PC-9 (cell line): ENCODE measurements around the gene CDADC1. TPM values are rescaled to one million over a fixed set of nuclear protein-coding genes. Genes with fewer than 3 reads are reported as not detected.

Source experiments
- BruUV-seq: library from RNA; stranded (reverse); fragments of 400-500 nt; replicated peaks from 2 replicates; lab custom pipeline; 2021; lab: Mats Ljungman, UMichigan
- CTCF ChIA-PET: fragments of 300-600 bp; sonication (Branson Sonifier 250); formaldehyde crosslinking; loops from one replicate; lab custom pipeline; 2022; ENCODE audit warnings: antibody characterized with exemption; lab: Charles Lee
- POLR2A ChIA-PET: fragments of 300-600 bp; sonication (Branson Sonifier 250); formaldehyde crosslinking; loops from one replicate; lab custom pipeline; 2022; ENCODE audit warnings: antibody characterized with exemption; ENCODE audit not compliant: unreplicated experiment; lab: Charles Lee
- DNase-seq, 2 experiments: peaks; one replicate each; pipeline versions ENCODE4 v3.0.0 to v3.0.0-alpha.2; 2015 to 2022; ENCODE audit warnings: mixed read lengths in 1 of 2
- H2AFZ ChIP-seq: fragments of 200-600 bp; sonication (generic); 2 replicates; pipeline ENCODE4 v1.8.1; 2017; ENCODE audit warnings: antibody characterized with exemption
- H3F3A ChIP-seq: fragments of 200-600 bp; sonication (generic); 2 replicates; pipeline ENCODE4 v1.8.1; 2017; ENCODE audit warnings: antibody characterized with exemption, mild to moderate bottlenecking, low read depth; ENCODE audit not compliant: insufficient read depth
- H3K27ac ChIP-seq: fragments of 200-600 bp; sonication (generic); 2 replicates; pipeline ENCODE4 v1.6.1; 2016; ENCODE audit warnings: mixed run types
- H3K27me3 ChIP-seq: fragments of 200-600 bp; sonication (generic); 2 replicates; pipeline ENCODE4 v1.6.1; 2016; ENCODE audit warnings: low read depth, mixed run types; ENCODE audit not compliant: insufficient read depth
- H3K36me3 ChIP-seq: fragments of 200-600 bp; sonication (generic); 2 replicates; pipeline ENCODE4 v1.6.1; 2016; ENCODE audit warnings: low read depth, mixed run types
- H3K4me1 ChIP-seq: fragments of 200-600 bp; sonication (generic); replicated peaks from 2 replicates; pipeline ENCODE4 v1.6.1; 2016; ENCODE audit warnings: mixed run types; ENCODE audit not compliant: insufficient read depth
- H3K4me2 ChIP-seq: fragments of 200-600 bp; sonication (generic); 2 replicates; pipeline ENCODE4 v1.6.1; 2017; ENCODE audit warnings: mixed run types
- H3K4me3 ChIP-seq: fragments of 200-600 bp; sonication (generic); 2 replicates; pipeline ENCODE4 v1.6.1; 2016; ENCODE audit warnings: mixed run types
- H3K79me2 ChIP-seq: fragments of 200-600 bp; sonication (generic); 2 replicates; pipeline ENCODE4 v1.6.1; 2017; ENCODE audit warnings: low read depth, mixed run types
- H3K9me2 ChIP-seq: fragments of 200-600 bp; sonication (generic); 2 replicates; pipeline ENCODE4 v1.8.1; 2017; ENCODE audit warnings: mild to moderate bottlenecking; ENCODE audit not compliant: insufficient read depth
- H3K9me3 ChIP-seq: fragments of 200-600 bp; sonication (generic); 2 replicates; pipeline ENCODE4 v1.8.1; 2016; ENCODE audit warnings: low read depth; ENCODE audit not compliant: insufficient read depth
- H4K20me1 ChIP-seq: fragments of 200-600 bp; sonication (generic); 2 replicates; pipeline ENCODE4 v1.8.1; 2017; ENCODE audit not compliant: insufficient read depth
- EZH2 ChIP-seq: fragments of 200-600 bp; sonication (generic); IDR thresholded peaks from 2 replicates; pipeline ENCODE4 v1.8.0; 2017; ENCODE audit warnings: antibody characterized with exemption, low read depth
- intact Hi-C: fragments of 100-400 bp; cut with micrococcal nuclease; formaldehyde crosslinking; loops from one replicate; pipeline ENCODE4 v1.10.0; 2022; ENCODE audit not compliant: unreplicated experiment
- total RNA-seq: library from RNA; stranded (reverse); gene quantifications from 2 replicates; pipeline ENCODE4 v1.2.3, GENCODE V29; 2021
- TF ChIP-seq, protein P1 (sequence below): fragments of 200-600 bp; sonication (generic); conservative IDR thresholded peaks from 2 replicates; pipeline ENCODE4 v1.6.1; 2017; ENCODE audit warnings: mixed run types, antibody characterized with exemption, mild to moderate bottlenecking, moderate library complexity

Gene CDADC1
- total RNA-seq, 1 experiment from 2014 or later: 12.4 TPM

DNA sequence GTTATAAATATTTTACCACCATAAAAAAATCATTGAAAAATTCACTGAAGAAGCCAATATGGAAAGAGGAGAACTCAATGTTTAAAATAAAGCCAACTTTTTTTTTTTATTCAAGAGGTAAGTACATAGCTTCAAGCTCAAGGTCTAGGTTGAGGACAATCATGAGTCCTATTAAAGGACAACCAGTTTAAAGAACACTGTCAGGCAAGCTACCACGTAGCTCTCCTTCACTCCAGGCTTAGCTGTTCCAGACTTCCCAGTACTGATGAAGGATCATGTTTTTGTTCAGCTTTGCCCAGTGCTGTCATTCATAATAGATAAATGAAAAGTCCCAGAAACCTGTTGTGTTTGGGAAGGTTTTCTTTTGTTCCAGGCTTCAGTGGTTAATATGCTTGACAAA is 37.6 kb upstream of the CDADC1 start:
- Histone ChIP-seq H3K9me3 (no peaks in the 10 kb centered on the region), H3K4me3 (no peak overlapping the region), H3K4me2 (no peak overlapping the region), H3K79me2 (no peaks in the 10 kb centered on the region), H2AFZ (no peak overlapping the region), H3K27ac (no peak overlapping the region), H4K20me1 (no peaks in the 10 kb centered on the region), H3K36me3 (0 out of 2 replicates have a peak, but pooled peaks cover 4% of the 10 kb centered on the region), H3K4me1 (no peaks in the 10 kb centered on the region), H3K27me3 (no peaks in the 10 kb centered on the region), H3F3A (no peaks in the 10 kb centered on the region), H3K9me2 (no peaks in the 10 kb centered on the region)
- intact Hi-C loops: no loop called here
- no TSS peak for BruUV-seq
- ChIA-PET POLR2A (no interaction called here), CTCF (interaction anchor here (0.6 kb wide), 1 partner anchor 233 kb away, joined by 3 read pairs; no protein-coding TSS in a partner anchor)
- DNase-seq: no peak
- TF ChIP-seq EZH2: no peak
- TF ChIP-seq, protein P1, sequence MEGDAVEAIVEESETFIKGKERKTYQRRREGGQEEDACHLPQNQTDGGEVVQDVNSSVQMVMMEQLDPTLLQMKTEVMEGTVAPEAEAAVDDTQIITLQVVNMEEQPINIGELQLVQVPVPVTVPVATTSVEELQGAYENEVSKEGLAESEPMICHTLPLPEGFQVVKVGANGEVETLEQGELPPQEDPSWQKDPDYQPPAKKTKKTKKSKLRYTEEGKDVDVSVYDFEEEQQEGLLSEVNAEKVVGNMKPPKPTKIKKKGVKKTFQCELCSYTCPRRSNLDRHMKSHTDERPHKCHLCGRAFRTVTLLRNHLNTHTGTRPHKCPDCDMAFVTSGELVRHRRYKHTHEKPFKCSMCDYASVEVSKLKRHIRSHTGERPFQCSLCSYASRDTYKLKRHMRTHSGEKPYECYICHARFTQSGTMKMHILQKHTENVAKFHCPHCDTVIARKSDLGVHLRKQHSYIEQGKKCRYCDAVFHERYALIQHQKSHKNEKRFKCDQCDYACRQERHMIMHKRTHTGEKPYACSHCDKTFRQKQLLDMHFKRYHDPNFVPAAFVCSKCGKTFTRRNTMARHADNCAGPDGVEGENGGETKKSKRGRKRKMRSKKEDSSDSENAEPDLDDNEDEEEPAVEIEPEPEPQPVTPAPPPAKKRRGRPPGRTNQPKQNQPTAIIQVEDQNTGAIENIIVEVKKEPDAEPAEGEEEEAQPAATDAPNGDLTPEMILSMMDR: no peak

DNA sequence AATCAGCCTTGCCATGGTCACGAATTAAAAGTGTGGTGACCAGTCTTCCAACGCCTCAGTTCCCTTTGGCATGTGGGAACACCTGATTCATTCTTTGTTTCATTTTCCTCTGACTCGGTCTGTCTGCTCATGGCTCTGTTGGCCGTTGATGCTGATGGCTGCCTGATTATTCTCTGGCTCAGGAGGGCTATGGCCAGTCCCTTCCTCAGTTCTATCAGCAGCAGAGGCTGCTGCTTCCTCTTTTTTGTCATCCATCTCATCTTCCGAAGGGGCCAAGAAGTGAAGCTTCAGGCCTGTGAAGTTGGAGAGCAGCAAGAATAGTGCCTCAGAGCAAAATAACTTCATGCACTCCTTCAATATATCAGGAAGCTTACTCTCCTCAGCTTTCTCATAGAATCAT is 37.1 kb upstream of the CDADC1 start:
- no peaks in the 10 kb centered on the region for H3K27me3 ChIP-seq
- no peaks in the 10 kb centered on the region for H3K4me1 ChIP-seq
- intact Hi-C loops: no loop called here
- TF ChIP-seq, protein P1: no peak
- no peaks in the 10 kb centered on the region for H4K20me1 ChIP-seq
- 0 out of 2 replicates have a peak, but pooled peaks cover 4% of the 10 kb centered on the region for H3K36me3 ChIP-seq
- H3K9me3 ChIP-seq: no peaks in the 10 kb centered on the region
- no peak for DNase-seq
- BruUV-seq: no TSS peak
- H3K4me2 ChIP-seq: no peak overlapping the region
- H3K27ac ChIP-seq: no peak overlapping the region
- ChIA-PET CTCF (interaction anchor here (0.6 kb wide), 1 partner anchor 232 kb away, joined by 3 read pairs; no protein-coding TSS in a partner anchor), POLR2A (no interaction called here)
- no peak overlapping the region for H2AFZ ChIP-seq
- H3F3A ChIP-seq: no peaks in the 10 kb centered on the region
- H3K9me2 ChIP-seq: no peaks in the 10 kb centered on the region
- H3K4me3 ChIP-seq: no peak overlapping the region
- H3K79me2 ChIP-seq: no peaks in the 10 kb centered on the region

DNA sequence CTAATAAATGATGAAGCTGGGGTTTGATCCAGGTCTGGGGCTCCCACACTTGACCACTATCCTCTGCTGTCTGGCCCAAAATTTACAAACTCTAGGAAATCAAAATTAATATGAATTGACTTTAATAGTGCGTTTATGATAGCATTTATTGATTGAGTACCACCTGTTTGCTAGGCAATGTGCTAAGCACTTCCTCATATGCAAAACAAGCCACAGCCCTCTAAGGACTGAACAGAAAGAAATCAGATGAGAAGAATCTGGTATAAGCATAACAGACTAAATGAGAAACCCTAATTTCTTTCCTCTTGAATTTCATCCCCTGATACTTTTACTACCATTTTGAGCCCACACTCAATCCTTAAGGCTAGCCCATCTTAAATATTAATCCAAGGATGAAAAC is 34.2 kb upstream of the CDADC1 start:
- no peak overlapping the region for H3K4me3 ChIP-seq
- no peak for DNase-seq
- H3K9me3 ChIP-seq: no peaks in the 10 kb centered on the region
- H3K36me3 ChIP-seq: no peaks in the 10 kb centered on the region
- no peaks in the 10 kb centered on the region for H3K27me3 ChIP-seq
- no peak overlapping the region for H2AFZ ChIP-seq
- H3K9me2 ChIP-seq: no peaks in the 10 kb centered on the region
- CTCF ChIA-PET: no interaction called here
- no peak overlapping the region for H3K4me2 ChIP-seq
- BruUV-seq: no TSS peak
- POLR2A ChIA-PET: no interaction called here
- H4K20me1 ChIP-seq: no peaks in the 10 kb centered on the region
- no peaks in the 10 kb centered on the region for H3K79me2 ChIP-seq
- intact Hi-C loops: no loop called here
- H3K27ac ChIP-seq: no peak overlapping the region
- H3F3A ChIP-seq: no peaks in the 10 kb centered on the region
- TF ChIP-seq, protein P1: no peak
- no peak for TF ChIP-seq EZH2
- no peaks in the 10 kb centered on the region for H3K4me1 ChIP-seq
